Breast epithelium (tissue), 3 donors: ENCODE data around the gene TECRL.

Source experiments
- POLR2A ChIP-seq: fragments of 450-650 bp; IDR thresholded peaks from one replicate; pipeline ENCODE4 v1.6.1; 2016; ENCODE audit warnings: antibody characterized with exemption, mild to moderate bottlenecking, moderate library complexity
- POLR2AphosphoS5 ChIP-seq, 3 donors: sonication (generic); formaldehyde crosslinking; IDR thresholded peaks; one replicate each; pipeline ENCODE4 v1.6.1; 2017; ENCODE audit warnings: antibody characterized with exemption in 3 of 3
- TF ChIP-seq, protein P1 (sequence below), 3 donors: fragments of 450-650 bp; IDR thresholded peaks; one replicate each; pipeline ENCODE4 v1.5.1; 2016 to 2017; ENCODE audit warnings: antibody characterized with exemption in 3 of 3, mild to moderate bottlenecking in 3 of 3, moderate library complexity in 3 of 3

DNA sequence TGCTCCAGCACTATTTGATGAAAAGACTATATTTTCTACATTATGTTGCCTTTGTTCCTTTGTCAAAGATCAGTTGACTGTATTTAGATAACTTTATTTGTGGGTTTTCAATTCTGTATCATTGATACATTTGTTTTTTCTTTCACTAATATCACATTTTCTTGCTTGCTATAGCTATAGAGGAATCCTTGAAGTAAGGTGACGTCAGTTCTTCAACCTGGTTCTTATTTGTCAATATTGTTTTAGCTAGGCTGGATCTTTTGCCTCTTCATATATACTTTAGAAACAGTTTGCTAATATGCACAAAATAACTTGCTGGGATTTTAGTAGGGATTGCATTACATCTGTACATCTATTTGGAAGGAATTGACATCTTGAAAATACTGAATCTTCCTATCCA is 21.0 kb downstream of the TECRL start:
- TF ChIP-seq, protein P1, sequence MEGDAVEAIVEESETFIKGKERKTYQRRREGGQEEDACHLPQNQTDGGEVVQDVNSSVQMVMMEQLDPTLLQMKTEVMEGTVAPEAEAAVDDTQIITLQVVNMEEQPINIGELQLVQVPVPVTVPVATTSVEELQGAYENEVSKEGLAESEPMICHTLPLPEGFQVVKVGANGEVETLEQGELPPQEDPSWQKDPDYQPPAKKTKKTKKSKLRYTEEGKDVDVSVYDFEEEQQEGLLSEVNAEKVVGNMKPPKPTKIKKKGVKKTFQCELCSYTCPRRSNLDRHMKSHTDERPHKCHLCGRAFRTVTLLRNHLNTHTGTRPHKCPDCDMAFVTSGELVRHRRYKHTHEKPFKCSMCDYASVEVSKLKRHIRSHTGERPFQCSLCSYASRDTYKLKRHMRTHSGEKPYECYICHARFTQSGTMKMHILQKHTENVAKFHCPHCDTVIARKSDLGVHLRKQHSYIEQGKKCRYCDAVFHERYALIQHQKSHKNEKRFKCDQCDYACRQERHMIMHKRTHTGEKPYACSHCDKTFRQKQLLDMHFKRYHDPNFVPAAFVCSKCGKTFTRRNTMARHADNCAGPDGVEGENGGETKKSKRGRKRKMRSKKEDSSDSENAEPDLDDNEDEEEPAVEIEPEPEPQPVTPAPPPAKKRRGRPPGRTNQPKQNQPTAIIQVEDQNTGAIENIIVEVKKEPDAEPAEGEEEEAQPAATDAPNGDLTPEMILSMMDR (IDR thresholded peaks at IDR 0.05): no peak
- no peak for TF ChIP-seq POLR2A
- no peak for TF ChIP-seq POLR2AphosphoS5 (IDR thresholded peaks at IDR 0.05)
